ENCODE data around the gene EDA.

DNA sequence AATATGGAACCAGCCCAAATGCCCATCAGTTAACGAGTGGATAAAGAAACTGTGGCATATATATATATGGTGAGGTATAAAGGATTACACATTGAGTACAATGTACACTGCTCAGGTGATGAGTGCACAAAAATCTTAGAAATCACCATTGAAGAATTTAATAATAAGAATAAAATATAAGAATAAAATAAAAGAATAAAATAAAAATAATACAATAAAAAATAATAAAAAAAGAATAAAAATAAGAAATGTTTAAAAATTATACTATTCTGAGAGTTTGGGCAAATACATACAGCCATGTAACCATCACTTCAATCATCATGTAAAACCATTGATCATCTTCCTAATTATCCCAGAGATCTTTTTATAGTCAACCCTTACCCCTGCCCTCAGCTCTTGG, 260.3 kb downstream of the EDA start:
- no peak for TF ChIP-seq EP300 (IDR thresholded peaks at IDR 0.05; ENCODE audit: borderline replicate concordance in 1 of 2, control insufficient read depth in 1 of 2, low read depth in 2 of 2, low read length in 2 of 2)
- TF ChIP-seq, protein P1, sequence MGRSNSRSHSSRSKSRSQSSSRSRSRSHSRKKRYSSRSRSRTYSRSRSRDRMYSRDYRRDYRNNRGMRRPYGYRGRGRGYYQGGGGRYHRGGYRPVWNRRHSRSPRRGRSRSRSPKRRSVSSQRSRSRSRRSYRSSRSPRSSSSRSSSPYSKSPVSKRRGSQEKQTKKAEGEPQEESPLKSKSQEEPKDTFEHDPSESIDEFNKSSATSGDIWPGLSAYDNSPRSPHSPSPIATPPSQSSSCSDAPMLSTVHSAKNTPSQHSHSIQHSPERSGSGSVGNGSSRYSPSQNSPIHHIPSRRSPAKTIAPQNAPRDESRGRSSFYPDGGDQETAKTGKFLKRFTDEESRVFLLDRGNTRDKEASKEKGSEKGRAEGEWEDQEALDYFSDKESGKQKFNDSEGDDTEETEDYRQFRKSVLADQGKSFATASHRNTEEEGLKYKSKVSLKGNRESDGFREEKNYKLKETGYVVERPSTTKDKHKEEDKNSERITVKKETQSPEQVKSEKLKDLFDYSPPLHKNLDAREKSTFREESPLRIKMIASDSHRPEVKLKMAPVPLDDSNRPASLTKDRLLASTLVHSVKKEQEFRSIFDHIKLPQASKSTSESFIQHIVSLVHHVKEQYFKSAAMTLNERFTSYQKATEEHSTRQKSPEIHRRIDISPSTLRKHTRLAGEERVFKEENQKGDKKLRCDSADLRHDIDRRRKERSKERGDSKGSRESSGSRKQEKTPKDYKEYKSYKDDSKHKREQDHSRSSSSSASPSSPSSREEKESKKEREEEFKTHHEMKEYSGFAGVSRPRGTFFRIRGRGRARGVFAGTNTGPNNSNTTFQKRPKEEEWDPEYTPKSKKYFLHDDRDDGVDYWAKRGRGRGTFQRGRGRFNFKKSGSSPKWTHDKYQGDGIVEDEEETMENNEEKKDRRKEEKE (IDR thresholded peaks at IDR 0.05) = no peak
- no peak for TF ChIP-seq POLR2AphosphoS5 (IDR thresholded peaks at IDR 0.05; ENCODE audit: low read length)
- no peak for TF ChIP-seq ZBED1 (IDR thresholded peaks at IDR 0.05; ENCODE audit: borderline replicate concordance)
- TF ChIP-seq MYC (IDR thresholded peaks at IDR 0.05; ENCODE audit: insufficient read depth, insufficient read length, insufficient replicate concordance, low read length, severe bottlenecking) = no peak
- no peak for TF ChIP-seq MXI1 (IDR thresholded peaks at IDR 0.05; ENCODE audit: low read depth, low read length)
- TF ChIP-seq SREBF2 (IDR thresholded peaks at IDR 0.05; ENCODE audit: low read length) = no peak
- no peak for TF ChIP-seq JUND (IDR thresholded peaks at IDR 0.05; ENCODE audit: low read depth, low read length)
- no peak for TF ChIP-seq ESRRA (IDR thresholded peaks at IDR 0.05; ENCODE audit: low read length)
- TF ChIP-seq, protein P2, sequence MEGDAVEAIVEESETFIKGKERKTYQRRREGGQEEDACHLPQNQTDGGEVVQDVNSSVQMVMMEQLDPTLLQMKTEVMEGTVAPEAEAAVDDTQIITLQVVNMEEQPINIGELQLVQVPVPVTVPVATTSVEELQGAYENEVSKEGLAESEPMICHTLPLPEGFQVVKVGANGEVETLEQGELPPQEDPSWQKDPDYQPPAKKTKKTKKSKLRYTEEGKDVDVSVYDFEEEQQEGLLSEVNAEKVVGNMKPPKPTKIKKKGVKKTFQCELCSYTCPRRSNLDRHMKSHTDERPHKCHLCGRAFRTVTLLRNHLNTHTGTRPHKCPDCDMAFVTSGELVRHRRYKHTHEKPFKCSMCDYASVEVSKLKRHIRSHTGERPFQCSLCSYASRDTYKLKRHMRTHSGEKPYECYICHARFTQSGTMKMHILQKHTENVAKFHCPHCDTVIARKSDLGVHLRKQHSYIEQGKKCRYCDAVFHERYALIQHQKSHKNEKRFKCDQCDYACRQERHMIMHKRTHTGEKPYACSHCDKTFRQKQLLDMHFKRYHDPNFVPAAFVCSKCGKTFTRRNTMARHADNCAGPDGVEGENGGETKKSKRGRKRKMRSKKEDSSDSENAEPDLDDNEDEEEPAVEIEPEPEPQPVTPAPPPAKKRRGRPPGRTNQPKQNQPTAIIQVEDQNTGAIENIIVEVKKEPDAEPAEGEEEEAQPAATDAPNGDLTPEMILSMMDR (IDR thresholded peaks at IDR 0.05 in 2 of 3, conservative IDR thresholded peaks at IDR 0.05 in 1 of 3; ENCODE audit: control insufficient read depth in 2 of 3, extremely low read depth in 1 of 3, insufficient read depth in 1 of 3, low read depth in 3 of 3, low read length in 3 of 3) = no peak
- TF ChIP-seq DPF2 (IDR thresholded peaks at IDR 0.05) = no peak
- no peak for TF ChIP-seq KDM1A (IDR thresholded peaks at IDR 0.05; ENCODE audit: borderline replicate concordance)
- TF ChIP-seq GATAD2B (conservative IDR thresholded peaks at IDR 0.05; ENCODE audit: low read depth) = no peak
